Osteocyte (in vitro differentiated cells): ENCODE data around the gene ALOX15. TPM values are rescaled to one million over a fixed set of nuclear protein-coding genes. Genes with fewer than 3 reads are reported as not detected.
"Not testable (repeated sequence)": the region's sequence is repeated elsewhere in the genome, so short reads cannot be mapped to it uniquely, and the experiment has no call there.

Experiments used
- DNase-seq: peaks from one replicate; pipeline ENCODE4 v3.0.0; 2021; ENCODE audit warnings: mixed read lengths; ENCODE audit not compliant: unreplicated experiment; ENCODE audit errors: extremely low spot score
- H3K27ac Mint-ChIP-seq: one replicate; pipeline ENCODE4 v1.8.0; 2021; ENCODE audit warnings: mild to moderate bottlenecking, mixed read lengths; ENCODE audit not compliant: unreplicated experiment
- H3K27me3 Mint-ChIP-seq: one replicate; pipeline ENCODE4 v1.8.0; 2021; ENCODE audit warnings: mixed read lengths; ENCODE audit not compliant: unreplicated experiment
- H3K36me3 Mint-ChIP-seq: one replicate; pipeline ENCODE4 v1.8.0; 2021; ENCODE audit warnings: mixed read lengths; ENCODE audit not compliant: unreplicated experiment
- H3K4me1 Mint-ChIP-seq: one replicate; pipeline ENCODE4 v1.8.0; 2021; ENCODE audit warnings: mixed read lengths; ENCODE audit not compliant: unreplicated experiment
- H3K4me3 Mint-ChIP-seq: one replicate; pipeline ENCODE4 v1.8.0; 2021; ENCODE audit warnings: mild to moderate bottlenecking, moderate library complexity, mixed read lengths; ENCODE audit not compliant: unreplicated experiment
- H3K9me3 Mint-ChIP-seq: one replicate; pipeline ENCODE4 v1.8.0; 2021; ENCODE audit warnings: mixed read lengths; ENCODE audit not compliant: unreplicated experiment
- total RNA-seq: library from RNA; stranded (reverse); gene quantifications from 2 replicates; pipeline ENCODE4 v1.2.1, GENCODE V29; 2021
- TF ChIP-seq, protein P1 (sequence below): fragments of 200-600 bp; sonication (generic); IDR thresholded peaks from 2 replicates; pipeline ENCODE4 v1.5.0; 2021; ENCODE audit warnings: antibody characterized with exemption, mild to moderate bottlenecking, moderate library complexity

The ALOX15 gene
- total RNA-seq, 1 donor from 2014 or later, result not detected

DNA sequence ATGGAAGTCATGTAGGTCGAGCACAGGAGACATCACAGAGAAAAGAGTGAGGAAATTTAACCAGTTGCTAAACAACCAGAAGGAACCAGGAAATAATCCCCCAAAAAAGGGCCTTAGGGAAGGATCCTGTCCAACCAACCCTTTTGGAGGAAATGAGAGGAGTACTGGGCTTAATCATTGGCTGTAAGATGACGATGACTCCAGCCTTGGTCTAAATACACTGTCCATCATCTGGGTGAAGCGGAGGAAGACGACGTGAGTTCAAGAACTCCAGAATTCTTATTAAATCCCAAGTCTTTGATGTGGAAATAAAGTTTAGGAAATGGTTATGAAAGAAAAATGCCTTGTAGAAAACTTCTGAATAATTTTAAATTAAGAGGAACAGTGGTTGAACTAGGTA lies 11.5 kb upstream of the ALOX15 start:
- H3K4me3 Mint-ChIP-seq, result no peak overlapping the region
- TF ChIP-seq, protein P1, sequence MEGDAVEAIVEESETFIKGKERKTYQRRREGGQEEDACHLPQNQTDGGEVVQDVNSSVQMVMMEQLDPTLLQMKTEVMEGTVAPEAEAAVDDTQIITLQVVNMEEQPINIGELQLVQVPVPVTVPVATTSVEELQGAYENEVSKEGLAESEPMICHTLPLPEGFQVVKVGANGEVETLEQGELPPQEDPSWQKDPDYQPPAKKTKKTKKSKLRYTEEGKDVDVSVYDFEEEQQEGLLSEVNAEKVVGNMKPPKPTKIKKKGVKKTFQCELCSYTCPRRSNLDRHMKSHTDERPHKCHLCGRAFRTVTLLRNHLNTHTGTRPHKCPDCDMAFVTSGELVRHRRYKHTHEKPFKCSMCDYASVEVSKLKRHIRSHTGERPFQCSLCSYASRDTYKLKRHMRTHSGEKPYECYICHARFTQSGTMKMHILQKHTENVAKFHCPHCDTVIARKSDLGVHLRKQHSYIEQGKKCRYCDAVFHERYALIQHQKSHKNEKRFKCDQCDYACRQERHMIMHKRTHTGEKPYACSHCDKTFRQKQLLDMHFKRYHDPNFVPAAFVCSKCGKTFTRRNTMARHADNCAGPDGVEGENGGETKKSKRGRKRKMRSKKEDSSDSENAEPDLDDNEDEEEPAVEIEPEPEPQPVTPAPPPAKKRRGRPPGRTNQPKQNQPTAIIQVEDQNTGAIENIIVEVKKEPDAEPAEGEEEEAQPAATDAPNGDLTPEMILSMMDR, result no peak
- H3K36me3 Mint-ChIP-seq, result no peaks in the 10 kb centered on the region
- no peaks in the 10 kb centered on the region for H3K4me1 Mint-ChIP-seq
- no peak overlapping the region for H3K27ac Mint-ChIP-seq
- no peaks in the 10 kb centered on the region for H3K9me3 Mint-ChIP-seq
- peaks cover 33% of the 10 kb centered on the region for H3K27me3 Mint-ChIP-seq
- no peak for DNase-seq

DNA sequence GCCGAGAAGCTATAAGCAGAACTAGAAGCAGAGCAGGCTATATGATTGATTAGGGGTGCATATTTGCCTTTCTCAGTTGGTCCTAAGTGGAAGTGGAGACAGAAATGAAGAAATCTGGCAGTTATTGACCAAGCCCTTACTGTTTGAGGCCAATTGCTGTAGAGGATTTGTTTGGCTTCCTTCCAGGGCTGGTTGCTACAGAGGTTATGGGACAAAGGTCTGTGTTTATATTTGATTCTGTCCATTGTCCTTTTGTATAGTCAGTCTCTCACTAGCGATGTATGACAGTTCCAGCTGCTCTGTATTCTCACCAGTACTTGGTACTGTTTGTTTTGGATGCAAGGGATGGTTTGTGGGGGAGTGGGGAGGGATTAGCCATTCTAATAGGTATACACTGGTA lies 7.3 kb upstream of the ALOX15 start:
- Mint-ChIP-seq H3K4me1 (no peaks in the 10 kb centered on the region), H3K36me3 (no peaks in the 10 kb centered on the region), H3K27me3 (peaks cover 59% of the 10 kb centered on the region), H3K9me3 (no peaks in the 10 kb centered on the region), H3K4me3 (no peak overlapping the region), H3K27ac (no peak overlapping the region)
- no peak for DNase-seq
- TF ChIP-seq, protein P1, result no peak

DNA sequence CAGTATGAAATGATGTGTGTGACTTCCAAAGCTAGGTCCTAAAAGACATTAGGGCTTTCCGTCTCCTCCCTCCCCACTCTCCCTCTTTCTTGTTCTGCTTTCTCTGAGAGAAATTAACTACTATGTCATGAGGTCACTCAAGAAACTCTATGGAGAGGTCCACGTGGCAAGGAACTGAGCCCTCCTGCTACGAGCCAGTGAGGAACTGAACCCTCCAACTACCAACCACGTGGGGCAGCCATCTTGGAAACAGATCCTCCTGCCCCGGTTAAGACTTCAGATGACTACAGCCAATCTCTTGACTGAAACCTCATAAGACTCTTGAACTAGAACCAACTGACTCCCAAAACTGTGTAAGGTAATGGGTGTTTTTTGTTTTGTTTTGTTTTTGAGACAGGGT lies 4.2 kb upstream of the ALOX15 start:
- DNase-seq, result no peak
- no peaks in the 10 kb centered on the region for H3K9me3 Mint-ChIP-seq
- H3K27me3 Mint-ChIP-seq, result peaks cover 79% of the 10 kb centered on the region
- H3K4me3 Mint-ChIP-seq, result no peak overlapping the region
- TF ChIP-seq, protein P1, result no peak
- H3K27ac Mint-ChIP-seq, result no peak overlapping the region
- H3K4me1 Mint-ChIP-seq, result peaks cover 10% of the 10 kb centered on the region
- H3K36me3 Mint-ChIP-seq, result no peaks in the 10 kb centered on the region

DNA sequence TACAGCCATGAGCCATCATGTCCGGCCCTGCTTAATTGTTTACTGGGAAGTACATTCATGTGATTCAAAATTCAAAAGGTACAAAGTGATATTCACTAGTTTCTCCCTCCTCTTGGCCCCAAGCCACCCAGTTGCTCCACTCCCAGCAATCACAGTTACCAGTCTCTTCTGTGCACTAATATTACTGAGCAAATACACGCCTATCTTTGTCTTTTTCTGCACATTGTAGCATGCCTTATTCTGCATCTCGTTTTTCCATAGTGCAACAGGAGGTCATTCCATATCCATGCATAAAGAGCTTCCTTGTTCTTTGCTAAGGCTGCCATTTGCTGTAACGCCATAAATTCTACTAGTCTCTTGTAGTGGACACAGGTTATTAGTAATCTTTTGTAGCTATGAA lies 2.2 kb upstream of the ALOX15 start:
- Mint-ChIP-seq H3K9me3 (no peaks in the 10 kb centered on the region), H3K4me1 (peaks cover 12% of the 10 kb centered on the region), H3K4me3 (no peak overlapping the region), H3K27me3 (peaks cover 73% of the 10 kb centered on the region), H3K36me3 (no peaks in the 10 kb centered on the region), H3K27ac (no peak overlapping the region)
- DNase-seq, result no peak
- TF ChIP-seq, protein P1, result no peak

DNA sequence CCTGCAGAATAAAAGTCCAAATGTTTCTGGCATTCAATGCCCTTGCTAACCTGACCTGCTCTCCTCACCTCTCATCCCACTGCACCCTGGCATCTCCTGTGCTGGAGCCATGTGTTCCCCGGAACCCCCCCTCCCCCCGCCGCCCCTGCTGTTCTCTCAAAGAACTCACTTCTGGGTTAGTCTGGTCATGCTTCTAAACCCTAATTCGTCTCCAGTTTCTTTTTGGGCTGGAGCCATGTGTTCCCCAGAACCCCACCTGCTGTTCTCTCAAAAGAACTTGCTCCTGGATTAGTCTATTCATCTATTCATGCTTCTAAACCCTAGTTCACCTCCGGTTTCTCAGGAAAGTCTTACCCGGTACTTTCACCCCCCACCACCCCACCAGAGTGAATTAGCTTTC lies 808 bp upstream of the ALOX15 start:
- Mint-ChIP-seq H3K4me3 (no peak overlapping the region), H3K4me1 (peaks cover 12% of the 10 kb centered on the region), H3K27ac (no peak overlapping the region), H3K9me3 (no peaks in the 10 kb centered on the region), H3K36me3 (no peaks in the 10 kb centered on the region), H3K27me3 (peaks cover 77% of the 10 kb centered on the region)
- DNase-seq, result no peak
- TF ChIP-seq, protein P1, result no peak

DNA sequence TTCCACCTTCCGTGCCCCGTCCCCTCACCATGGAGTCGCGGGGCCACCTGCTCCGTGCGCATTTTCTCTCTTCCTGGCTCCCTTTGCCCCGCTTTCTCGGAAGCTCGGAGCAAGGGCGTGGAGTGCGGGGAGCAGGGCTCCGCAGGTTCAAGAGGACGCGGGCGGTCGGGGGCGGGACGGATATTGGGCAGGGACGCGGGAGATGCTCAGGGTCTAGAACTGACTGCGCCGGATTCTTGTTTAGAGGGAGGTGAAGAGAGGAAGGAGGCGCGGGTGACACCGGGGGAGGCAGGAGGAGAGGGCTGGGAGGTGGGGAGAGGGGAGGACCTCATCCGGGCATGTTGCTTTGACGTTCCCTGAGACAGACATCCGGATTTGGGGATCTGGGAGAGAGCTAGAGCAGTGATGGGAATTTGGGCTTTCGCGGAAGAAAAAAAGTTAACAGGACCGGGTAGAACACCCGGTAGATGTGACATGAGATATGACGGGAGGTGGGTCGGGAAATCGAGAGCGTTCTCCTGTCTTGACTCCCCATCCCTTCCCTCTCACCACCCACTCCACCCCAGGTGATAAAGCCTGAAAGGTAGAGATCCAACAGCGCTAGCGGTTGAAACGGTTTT lies 799 bp downstream of the ALOX15 start:
- H3K4me1 Mint-ChIP-seq, result peaks cover 12% of the 10 kb centered on the region
- H3K4me3 Mint-ChIP-seq, result peak overlapping the region; percentile 15
- not testable (repeated sequence) for H3K27ac Mint-ChIP-seq, H3K36me3 Mint-ChIP-seq, DNase-seq, H3K9me3 Mint-ChIP-seq
- peaks cover 85% of the 10 kb centered on the region for H3K27me3 Mint-ChIP-seq

DNA sequence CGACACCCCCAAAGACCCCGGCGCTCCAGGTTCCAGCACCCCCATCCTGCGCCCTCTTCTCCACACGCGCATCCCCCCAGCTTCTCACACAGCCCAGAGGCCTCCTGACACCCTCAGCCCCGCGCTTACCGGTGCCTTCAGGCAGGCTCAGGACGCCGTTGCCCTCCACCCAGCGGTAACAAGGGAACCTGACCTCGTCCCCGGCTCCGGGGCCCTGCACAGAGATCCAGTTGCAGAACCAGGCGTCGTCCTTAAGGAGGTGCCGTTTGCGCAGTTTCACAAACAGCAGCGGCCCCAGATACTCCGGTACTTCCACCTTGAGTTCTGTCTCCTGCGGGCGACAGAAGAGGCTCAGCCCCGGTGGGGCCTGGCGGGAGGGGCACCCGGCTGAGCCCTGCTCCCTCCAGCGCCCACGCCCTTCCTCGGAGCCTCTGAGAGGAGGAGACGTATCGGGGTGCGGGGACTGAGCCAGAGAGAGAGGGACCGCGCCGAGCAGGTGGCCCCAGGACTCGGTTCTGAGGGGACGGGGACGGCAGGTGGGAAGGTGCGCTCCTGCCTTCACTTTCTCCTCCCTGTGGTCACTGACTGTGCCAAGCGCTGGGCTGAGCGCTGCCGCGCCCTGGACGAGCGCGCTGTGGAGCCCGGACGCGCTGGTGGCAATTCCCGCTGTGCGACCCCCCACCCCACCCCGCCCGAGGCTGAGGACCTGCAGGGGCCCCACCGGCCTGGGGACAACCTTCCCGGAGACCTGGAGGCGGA lies 2.0 kb downstream of the ALOX15 start:
- H3K27me3 Mint-ChIP-seq, result peaks cover 81% of the 10 kb centered on the region
- not testable (repeated sequence) for H3K4me3 Mint-ChIP-seq

More for the DNA sequence above, 2.0 kb downstream of the ALOX15 start:
- DNase-seq, H3K27ac Mint-ChIP-seq, H3K9me3 Mint-ChIP-seq, H3K36me3 Mint-ChIP-seq: not testable (repeated sequence)
- peaks cover 12% of the 10 kb centered on the region for H3K4me1 Mint-ChIP-seq
